ENCODE results near the gene GASK1A. TPM values are rescaled to one million over a fixed set of nuclear protein-coding genes. Genes with fewer than 3 reads are reported as not detected.

GASK1A gene
- total and polyA plus RNA-seq, 2 of the 8 experiments (the other 6 are each of a cell fraction or from before 2014, with no cell fraction given) = 4.7 to 7.9 TPM

DNA sequence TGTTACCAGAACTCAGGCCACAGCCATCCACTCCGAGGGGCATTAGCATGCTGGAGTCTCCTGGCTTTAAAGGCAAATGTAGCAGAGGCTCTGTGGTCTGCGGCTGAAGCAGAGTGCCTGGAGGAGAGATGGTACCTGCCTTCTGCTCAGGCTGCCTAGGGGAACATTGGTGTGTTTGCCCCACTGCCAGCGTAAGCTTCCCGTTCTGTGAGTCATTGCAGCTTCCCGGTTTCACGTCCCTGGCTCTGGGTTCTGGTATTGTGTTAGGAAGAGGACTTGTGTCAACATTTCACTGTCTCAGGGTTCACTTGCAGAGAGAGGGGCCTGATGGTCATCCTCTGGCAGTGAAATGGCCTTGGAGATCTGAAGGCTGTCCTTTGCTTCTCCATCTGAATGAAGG, 1.8 kb downstream of the GASK1A start (continued):
- no peak for TF ChIP-seq USF2 (IDR thresholded peaks at IDR 0.05; ENCODE audit: low read length)
- no peak for TF ChIP-seq GABPA (IDR thresholded peaks at IDR 0.05; ENCODE audit: borderline replicate concordance, insufficient read depth, low read length)
